ENCODE data around the gene LILRB2.
"Not testable (repeated sequence)": the region's sequence is repeated elsewhere in the genome, so short reads cannot be mapped to it uniquely, and the experiment has no call there.

LILRB2 gene

DNA sequence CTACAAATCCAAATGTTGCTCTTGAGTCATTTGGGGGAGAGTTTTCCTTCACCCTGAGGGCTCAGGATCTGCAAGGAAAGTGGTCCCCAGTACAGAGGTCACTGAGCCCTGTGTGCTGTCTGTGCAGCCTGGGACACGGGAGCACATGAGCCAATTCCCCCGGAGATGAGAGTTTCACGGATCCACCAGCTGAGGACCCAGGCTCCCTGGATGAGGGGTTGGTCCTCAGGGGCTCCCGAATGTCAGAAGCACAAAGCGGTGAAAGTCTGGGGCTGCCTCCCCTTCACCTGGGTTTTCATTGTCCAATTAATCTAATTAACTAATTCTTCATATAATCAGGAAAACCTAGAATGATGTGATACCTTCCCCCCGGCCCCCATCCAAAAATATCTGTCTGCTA is 13.6 kb upstream of the LILRB2 start:
- POLR2A ChIA-PET = no interaction called here
- CTCF ChIA-PET = no interaction called here
- no peak for DNase-seq (ENCODE audit: low read depth, low spot score)
- TF ChIP-seq, protein P1, sequence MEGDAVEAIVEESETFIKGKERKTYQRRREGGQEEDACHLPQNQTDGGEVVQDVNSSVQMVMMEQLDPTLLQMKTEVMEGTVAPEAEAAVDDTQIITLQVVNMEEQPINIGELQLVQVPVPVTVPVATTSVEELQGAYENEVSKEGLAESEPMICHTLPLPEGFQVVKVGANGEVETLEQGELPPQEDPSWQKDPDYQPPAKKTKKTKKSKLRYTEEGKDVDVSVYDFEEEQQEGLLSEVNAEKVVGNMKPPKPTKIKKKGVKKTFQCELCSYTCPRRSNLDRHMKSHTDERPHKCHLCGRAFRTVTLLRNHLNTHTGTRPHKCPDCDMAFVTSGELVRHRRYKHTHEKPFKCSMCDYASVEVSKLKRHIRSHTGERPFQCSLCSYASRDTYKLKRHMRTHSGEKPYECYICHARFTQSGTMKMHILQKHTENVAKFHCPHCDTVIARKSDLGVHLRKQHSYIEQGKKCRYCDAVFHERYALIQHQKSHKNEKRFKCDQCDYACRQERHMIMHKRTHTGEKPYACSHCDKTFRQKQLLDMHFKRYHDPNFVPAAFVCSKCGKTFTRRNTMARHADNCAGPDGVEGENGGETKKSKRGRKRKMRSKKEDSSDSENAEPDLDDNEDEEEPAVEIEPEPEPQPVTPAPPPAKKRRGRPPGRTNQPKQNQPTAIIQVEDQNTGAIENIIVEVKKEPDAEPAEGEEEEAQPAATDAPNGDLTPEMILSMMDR (IDR thresholded peaks at IDR 0.05; ENCODE audit: insufficient read depth, low read length, missing control alignments) = no peak
- no peak overlapping the region for H3K4me3 ChIP-seq (ENCODE audit: low read depth, low read length)

DNA sequence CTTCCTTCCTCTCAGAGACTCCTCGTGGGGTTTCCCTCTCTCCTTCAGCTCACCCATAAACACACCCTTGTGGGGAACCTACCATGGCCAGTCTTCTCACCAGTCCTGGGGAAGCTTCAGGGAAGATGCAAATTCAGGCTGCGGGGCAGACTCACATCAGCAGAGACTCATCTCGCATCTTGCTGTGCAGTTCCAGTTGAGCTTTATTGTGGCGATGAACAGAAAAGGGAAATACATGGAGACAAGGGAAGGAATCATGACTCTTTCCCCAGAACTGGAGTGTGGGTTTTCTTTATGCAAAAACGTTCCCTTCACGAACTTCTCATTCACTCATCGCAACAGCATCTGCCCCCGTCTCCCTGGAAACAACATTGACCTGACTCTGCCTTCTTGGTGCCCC is 8.2 kb upstream of the LILRB2 start:
- DNase-seq (ENCODE audit: low read depth, low spot score); CTCF ChIA-PET; H3K4me3 ChIP-seq (ENCODE audit: low read depth, low read length); POLR2A ChIA-PET: not testable (repeated sequence)

DNA sequence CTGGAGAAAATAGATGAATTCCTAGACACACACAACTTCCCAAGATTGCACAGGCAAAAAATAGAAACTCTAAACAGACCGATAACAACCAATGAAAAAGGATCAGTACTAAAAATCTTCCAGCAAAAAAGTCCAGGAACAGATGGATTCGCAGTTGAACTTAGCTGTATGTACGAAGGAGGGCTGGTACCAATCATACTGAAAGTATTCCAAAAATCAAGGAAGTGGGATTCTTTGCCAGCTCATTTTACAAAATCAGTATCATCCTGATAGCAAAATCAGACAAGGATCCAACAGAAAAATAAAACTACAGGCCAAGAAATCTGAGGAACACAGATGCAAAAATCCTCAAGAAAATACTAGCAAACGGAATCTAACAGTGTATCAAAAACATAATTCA is 6.5 kb upstream of the LILRB2 start:
- ChIA-PET POLR2A (no interaction called here), CTCF (interaction anchor here (1.9 kb wide), 1 partner anchor 21 kb away, joined by 5 read pairs; no protein-coding TSS in a partner anchor)
- TF ChIP-seq, protein P1 (IDR thresholded peaks at IDR 0.05; ENCODE audit: insufficient read depth, low read length, missing control alignments) = no peak
- no peak overlapping the region for H3K4me3 ChIP-seq (ENCODE audit: low read depth, low read length)
- peak; percentile 47 for DNase-seq (ENCODE audit: low read depth, low spot score)

DNA sequence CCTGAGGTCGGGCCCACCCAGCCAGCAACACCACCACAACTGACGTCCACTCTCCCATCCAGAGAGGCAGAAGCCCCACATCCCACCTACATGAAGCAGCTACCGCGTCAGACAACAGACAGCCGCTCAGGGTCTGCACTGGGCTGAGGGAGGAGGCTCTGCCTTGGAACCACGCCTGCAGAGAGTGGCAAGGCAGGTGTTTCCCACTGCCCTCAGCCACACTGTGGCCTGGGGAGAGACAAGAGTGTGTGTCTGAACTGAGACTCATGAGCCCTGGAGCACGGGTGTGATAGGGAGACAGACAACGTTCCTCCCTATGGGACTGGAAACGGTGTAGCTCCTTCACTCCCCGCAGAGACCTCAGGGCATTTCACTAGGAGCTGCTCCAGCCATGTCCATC is 5.4 kb upstream of the LILRB2 start:
- POLR2A ChIA-PET; CTCF ChIA-PET; H3K4me3 ChIP-seq (ENCODE audit: low read depth, low read length); DNase-seq (ENCODE audit: low read depth, low spot score): not testable (repeated sequence)

DNA sequence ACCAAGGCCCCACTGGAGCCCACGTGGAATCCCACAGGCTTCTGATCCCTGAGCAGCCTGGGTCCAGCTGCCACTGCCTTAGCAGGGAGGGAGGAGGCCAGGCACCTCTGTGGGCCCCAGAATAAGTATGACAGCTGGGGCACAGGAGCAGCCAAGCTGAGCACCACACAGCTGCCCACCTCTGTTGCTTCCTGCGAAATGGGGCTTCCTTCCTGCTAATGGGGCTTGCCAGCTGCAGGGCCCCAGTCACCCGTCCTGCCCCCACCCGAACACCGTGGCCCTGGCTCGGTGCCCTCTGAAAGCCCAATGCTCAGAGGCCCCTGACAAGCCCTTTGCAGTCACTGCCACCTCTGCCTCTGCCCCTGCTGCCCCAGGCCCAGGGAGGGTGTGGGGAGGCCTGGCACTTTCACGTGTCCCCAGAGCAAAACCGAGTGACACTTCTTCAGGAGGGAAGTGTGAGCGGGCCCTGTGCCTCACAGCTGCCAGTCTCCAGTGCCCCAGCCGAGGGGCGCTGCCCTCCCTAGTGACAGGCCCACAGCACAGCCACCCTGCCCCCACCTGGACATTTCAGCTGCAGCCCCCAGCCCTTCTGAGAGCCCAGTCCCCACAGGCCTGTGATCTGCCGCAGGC is 4.6 kb upstream of the LILRB2 start:
- H3K4me3 ChIP-seq (ENCODE audit: low read depth, low read length); POLR2A ChIA-PET; CTCF ChIA-PET; DNase-seq (ENCODE audit: low read depth, low spot score): not testable (repeated sequence)

DNA sequence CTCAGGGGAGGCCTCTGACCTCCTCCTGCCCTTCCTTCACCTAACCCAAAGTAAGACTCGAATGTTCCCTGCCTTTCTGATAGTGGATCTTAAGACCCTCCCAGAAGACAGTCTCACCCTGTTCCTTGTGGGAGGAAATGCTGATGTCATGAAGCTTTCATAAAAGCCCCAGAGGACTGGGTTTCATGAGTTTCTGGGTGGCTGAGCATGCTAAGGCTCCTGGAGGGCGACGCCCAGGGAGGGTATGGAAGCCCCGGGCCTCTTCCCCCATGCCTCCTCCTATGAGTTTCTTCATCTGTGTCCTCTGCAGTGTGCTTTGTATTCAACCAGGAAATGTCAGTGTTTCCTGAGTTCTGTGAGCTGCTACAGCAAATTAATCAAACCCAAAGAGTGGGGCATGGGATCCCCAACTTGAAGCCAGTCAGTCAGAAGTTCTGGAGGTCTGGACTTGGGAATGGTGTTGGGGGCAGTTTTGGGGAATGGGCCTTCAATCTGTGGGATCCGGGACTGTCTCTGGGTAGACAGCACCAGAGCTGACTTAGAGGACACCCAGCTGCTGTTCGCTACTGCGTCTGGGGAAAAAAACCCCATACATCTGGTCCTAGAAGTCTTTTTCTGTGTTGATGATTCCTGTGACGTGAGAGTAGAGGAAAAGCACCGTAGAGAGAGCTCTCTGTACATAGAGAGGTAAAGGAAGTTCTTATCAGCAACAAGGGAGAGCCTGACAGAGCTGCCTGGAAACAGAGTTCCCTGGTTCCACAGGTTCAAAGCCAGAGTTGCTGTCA is 2.0 kb upstream of the LILRB2 start:
- POLR2A ChIA-PET = no interaction called here
- TF ChIP-seq, protein P1 (IDR thresholded peaks at IDR 0.05; ENCODE audit: insufficient read depth, low read length, missing control alignments) = no peak
- CTCF ChIA-PET = interaction anchor here (1.7 kb wide), 1 partner anchor 17 kb away, joined by 5 read pairs; no protein-coding TSS in a partner anchor

DNA sequence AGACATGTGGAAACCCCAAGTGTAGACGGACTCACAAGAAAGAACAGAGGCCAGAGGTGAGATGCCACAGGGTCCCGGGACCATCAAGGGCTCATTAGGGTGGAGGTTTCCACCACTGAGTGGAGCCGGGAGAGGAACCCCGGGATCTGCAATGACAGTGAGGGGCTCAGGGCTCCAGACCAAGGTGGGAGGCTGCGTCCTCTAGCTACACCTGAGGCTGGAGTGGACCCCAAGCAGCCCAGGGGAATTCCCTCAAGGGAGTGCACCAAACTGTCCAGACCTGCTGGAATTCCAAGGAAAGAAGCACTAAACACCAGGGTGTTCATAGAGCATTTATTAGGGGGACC is 792 bp upstream of the LILRB2 start:
- CTCF ChIA-PET; DNase-seq (ENCODE audit: low read depth, low spot score); H3K4me3 ChIP-seq (ENCODE audit: low read depth, low read length); POLR2A ChIA-PET: not testable (repeated sequence)

More for the DNA sequence above, 2.0 kb upstream of the LILRB2 start:
- no peak for DNase-seq (ENCODE audit: low read depth, low spot score)
- H3K4me3 ChIP-seq (ENCODE audit: low read depth, low read length) = no peak overlapping the region

DNA sequence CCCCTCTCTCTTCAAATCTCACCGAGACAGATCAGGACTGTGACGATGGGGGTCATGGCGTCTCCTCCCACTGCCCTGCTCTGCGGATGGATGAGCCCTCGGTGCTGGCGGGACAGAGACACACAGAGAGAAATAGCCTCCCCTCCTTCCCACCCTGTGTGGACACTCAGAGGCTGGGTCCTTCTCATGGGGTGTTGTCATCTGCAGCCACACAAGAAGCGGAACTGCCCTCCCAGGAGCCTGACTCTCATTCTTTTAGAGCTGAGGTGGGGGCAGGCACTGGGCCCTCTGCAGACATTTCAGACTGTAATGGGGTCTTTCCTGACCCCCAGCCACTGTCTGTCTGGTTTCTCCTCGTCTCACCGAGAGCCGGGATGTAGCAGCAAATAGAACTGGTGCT is 469 bp downstream of the LILRB2 start:
- DNase-seq (ENCODE audit: low read depth, low spot score); CTCF ChIA-PET; POLR2A ChIA-PET; H3K4me3 ChIP-seq (ENCODE audit: low read depth, low read length): not testable (repeated sequence)

DNA sequence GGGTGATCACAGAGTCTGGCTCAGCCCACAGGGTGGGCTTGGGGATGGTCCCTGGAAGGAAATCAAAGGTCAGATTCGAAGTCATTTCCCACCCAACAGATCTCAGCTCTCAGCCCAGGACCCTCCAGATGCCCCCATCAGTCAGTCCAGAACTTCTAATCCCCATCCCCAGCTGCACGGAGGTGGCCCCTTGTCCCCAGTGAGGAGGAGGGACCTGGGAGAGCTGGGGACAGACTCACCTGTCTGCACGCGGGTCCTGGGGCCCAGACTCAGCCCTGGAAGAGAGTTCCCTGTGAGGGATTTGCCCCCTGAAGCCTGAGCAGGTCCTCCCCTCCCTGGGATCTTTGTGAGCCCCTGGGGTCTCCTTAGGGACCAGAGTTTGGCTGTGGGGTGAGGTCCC is 885 bp downstream of the LILRB2 start:
- POLR2A ChIA-PET = not testable (repeated sequence)

More for the DNA sequence above, 885 bp downstream of the LILRB2 start:
- DNase-seq (ENCODE audit: low read depth, low spot score); H3K4me3 ChIP-seq (ENCODE audit: low read depth, low read length): not testable (repeated sequence)
- CTCF ChIA-PET = interaction anchor here (1.5 kb wide), 1 partner anchor 14 kb away, joined by 8 read pairs; no protein-coding TSS in a partner anchor

All from AG04449 (cell line).